Osteocyte (in vitro differentiated cells): ENCODE data around the gene MKRN2OS. TPM values are rescaled to one million over a fixed set of nuclear protein-coding genes. Genes with fewer than 3 reads are reported as not detected.

ENCODE experiments used
- DNase-seq: peaks from one replicate; pipeline ENCODE4 v3.0.0; 2021; ENCODE audit warnings: mixed read lengths; ENCODE audit not compliant: unreplicated experiment; ENCODE audit errors: extremely low spot score
- H3K27ac Mint-ChIP-seq: one replicate; pipeline ENCODE4 v1.8.0; 2021; ENCODE audit warnings: mild to moderate bottlenecking, mixed read lengths; ENCODE audit not compliant: unreplicated experiment
- H3K27me3 Mint-ChIP-seq: one replicate; pipeline ENCODE4 v1.8.0; 2021; ENCODE audit warnings: mixed read lengths; ENCODE audit not compliant: unreplicated experiment
- H3K36me3 Mint-ChIP-seq: one replicate; pipeline ENCODE4 v1.8.0; 2021; ENCODE audit warnings: mixed read lengths; ENCODE audit not compliant: unreplicated experiment
- H3K4me1 Mint-ChIP-seq: one replicate; pipeline ENCODE4 v1.8.0; 2021; ENCODE audit warnings: mixed read lengths; ENCODE audit not compliant: unreplicated experiment
- H3K4me3 Mint-ChIP-seq: one replicate; pipeline ENCODE4 v1.8.0; 2021; ENCODE audit warnings: mild to moderate bottlenecking, moderate library complexity, mixed read lengths; ENCODE audit not compliant: unreplicated experiment
- H3K9me3 Mint-ChIP-seq: one replicate; pipeline ENCODE4 v1.8.0; 2021; ENCODE audit warnings: mixed read lengths; ENCODE audit not compliant: unreplicated experiment
- total RNA-seq: library from RNA; stranded (reverse); gene quantifications from 2 replicates; pipeline ENCODE4 v1.2.1, GENCODE V29; 2021
- TF ChIP-seq, protein P1 (sequence below): fragments of 200-600 bp; sonication (generic); IDR thresholded peaks from 2 replicates; pipeline ENCODE4 v1.5.0; 2021; ENCODE audit warnings: antibody characterized with exemption, mild to moderate bottlenecking, moderate library complexity

Gene MKRN2OS
- total RNA-seq, 1 donor from 2014 or later = not detected

- H3K36me3 Mint-ChIP-seq = peaks cover 7% of the 10 kb centered on the region
- no peak overlapping the region for H3K27ac Mint-ChIP-seq
Observed at GRCh38 chr3:12489832-12490231, 55.5 kb downstream of the MKRN2OS start.

More at GRCh38 chr3:12489832-12490231, 55.5 kb downstream of the MKRN2OS start:
- TF ChIP-seq, protein P1, sequence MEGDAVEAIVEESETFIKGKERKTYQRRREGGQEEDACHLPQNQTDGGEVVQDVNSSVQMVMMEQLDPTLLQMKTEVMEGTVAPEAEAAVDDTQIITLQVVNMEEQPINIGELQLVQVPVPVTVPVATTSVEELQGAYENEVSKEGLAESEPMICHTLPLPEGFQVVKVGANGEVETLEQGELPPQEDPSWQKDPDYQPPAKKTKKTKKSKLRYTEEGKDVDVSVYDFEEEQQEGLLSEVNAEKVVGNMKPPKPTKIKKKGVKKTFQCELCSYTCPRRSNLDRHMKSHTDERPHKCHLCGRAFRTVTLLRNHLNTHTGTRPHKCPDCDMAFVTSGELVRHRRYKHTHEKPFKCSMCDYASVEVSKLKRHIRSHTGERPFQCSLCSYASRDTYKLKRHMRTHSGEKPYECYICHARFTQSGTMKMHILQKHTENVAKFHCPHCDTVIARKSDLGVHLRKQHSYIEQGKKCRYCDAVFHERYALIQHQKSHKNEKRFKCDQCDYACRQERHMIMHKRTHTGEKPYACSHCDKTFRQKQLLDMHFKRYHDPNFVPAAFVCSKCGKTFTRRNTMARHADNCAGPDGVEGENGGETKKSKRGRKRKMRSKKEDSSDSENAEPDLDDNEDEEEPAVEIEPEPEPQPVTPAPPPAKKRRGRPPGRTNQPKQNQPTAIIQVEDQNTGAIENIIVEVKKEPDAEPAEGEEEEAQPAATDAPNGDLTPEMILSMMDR = no peak
- Mint-ChIP-seq H3K4me3 (no peak overlapping the region), H3K4me1 (peaks cover 8% of the 10 kb centered on the region), H3K27me3 (no peaks in the 10 kb centered on the region), H3K9me3 (no peaks in the 10 kb centered on the region)
- no peak for DNase-seq

Other genes starting within 250 kb of the MKRN2OS start
- 11.5 and 14.1 TPM in 2 replicates for gene TSEN2, start 61.0 kb downstream of the MKRN2OS start, total RNA-seq
- 31.2 and 32.4 TPM in 2 replicates for gene MKRN2, start 11.6 kb upstream of the MKRN2OS start, total RNA-seq
- 87.3 and 90.3 TPM in 2 replicates for gene RAF1, start 118.6 kb upstream of the MKRN2OS start, total RNA-seq
- gene TMEM40, start 213.8 kb upstream of the MKRN2OS start, total RNA-seq = 2.0 and 2.4 TPM in 2 replicates